DMS53 treated with DMSO at 0.1 percent for 48 hours (cell line): ENCODE measurements around the gene JOSD2.

ENCODE experiments used
- DNase-seq: peaks from one replicate; lab custom pipeline; 2025; ENCODE audit not compliant: unreplicated experiment; lab: John Stamatoyannopoulos, UW

Gene JOSD2

DNA sequence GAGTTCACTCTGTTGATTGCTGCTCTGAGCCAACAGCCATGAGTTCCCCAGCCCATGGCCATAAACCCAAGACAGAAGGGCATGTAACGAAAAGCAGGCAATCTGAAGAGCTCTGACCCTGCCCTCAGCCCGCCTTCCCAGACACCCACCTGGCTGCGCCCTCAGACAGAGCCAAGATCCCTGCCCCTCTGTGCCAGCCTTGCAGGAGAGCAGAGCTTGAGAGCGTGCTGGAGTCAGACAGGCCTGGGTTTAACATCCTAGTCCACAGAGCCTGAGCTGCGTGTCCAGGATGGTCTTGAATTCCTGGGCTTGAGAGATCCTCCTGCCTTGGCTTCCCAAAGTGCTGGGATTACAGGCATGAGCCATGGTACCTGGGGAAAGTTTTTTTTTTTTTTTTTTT is 53.7 kb downstream of the JOSD2 start:
- DNase-seq, result no peak
